ENCODE results near the gene C2CD4C.

DNA sequence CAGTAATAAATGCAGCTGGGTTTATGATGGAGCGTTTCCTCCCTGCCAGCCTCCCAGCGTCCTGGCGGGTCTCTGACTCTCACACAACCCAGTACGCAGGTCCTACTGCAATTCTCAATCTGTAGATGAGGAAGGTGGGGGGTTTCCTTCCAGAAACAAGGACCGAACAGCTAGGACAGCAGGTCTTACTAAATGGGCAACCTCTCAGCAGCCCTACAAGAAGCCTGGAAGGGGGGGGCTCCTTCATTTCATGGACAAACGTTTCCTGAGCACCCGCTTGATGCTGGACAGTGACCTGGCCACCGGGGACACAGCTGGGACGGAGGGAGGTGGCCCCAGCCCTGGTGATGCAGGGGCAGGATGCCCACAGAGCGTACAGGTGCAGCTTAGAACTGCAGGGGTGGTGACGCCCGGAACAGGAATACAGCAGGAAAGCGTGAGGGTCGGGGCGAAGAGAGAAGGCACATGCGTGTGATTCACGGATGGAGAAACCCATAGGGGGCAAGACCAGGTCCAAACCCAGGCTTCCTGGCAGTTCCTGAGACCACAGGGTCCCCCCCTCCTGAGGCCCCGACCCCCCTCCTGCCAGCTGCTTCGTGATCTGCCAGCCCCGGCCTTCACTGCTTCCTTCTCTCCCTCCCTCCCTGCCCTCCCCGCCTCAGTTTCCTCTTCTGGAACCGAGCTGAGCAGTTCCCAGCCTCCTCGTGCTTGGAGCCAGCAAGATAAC lies 732 bp upstream of the C2CD4C start:
- no peak for TF ChIP-seq POLR2A (IDR thresholded peaks at IDR 0.05)
- TF ChIP-seq, protein P1, sequence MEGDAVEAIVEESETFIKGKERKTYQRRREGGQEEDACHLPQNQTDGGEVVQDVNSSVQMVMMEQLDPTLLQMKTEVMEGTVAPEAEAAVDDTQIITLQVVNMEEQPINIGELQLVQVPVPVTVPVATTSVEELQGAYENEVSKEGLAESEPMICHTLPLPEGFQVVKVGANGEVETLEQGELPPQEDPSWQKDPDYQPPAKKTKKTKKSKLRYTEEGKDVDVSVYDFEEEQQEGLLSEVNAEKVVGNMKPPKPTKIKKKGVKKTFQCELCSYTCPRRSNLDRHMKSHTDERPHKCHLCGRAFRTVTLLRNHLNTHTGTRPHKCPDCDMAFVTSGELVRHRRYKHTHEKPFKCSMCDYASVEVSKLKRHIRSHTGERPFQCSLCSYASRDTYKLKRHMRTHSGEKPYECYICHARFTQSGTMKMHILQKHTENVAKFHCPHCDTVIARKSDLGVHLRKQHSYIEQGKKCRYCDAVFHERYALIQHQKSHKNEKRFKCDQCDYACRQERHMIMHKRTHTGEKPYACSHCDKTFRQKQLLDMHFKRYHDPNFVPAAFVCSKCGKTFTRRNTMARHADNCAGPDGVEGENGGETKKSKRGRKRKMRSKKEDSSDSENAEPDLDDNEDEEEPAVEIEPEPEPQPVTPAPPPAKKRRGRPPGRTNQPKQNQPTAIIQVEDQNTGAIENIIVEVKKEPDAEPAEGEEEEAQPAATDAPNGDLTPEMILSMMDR (IDR thresholded peaks at IDR 0.05) = no peak
